Adrenal gland (tissue), 12 donors: ENCODE results near the gene NPIPB8. TPM values are rescaled to one million over a fixed set of nuclear protein-coding genes. Genes with fewer than 3 reads are reported as not detected.

Source experiments
- DNase-seq, 7 donors: peaks; one replicate each; pipeline ENCODE4 v3.0.0-alpha.2; 2019 to 2020
- H3K27ac ChIP-seq, 5 donors: fragments of 200-600 bp; sonication (generic) in 4 of 5; 1 replicate in 3 of 5; 2 replicates in 2 of 5; pipeline versions ENCODE4 v1.5.1 to v1.8.0; 2016 to 2020; ENCODE audit warnings: mild to moderate bottlenecking in 1 of 5
- H3K27me3 ChIP-seq: fragments of 200-600 bp; 2 replicates; pipeline ENCODE4 v1.8.0; 2021
- H3K36me3 ChIP-seq, 2 donors: fragments of 200-600 bp; replicated peaks in 1 of 2; 1 replicate in 1 of 2; 2 replicates in 1 of 2; pipeline versions ENCODE4 v1.5.1 to v1.8.0; 2018 to 2022
- H3K4me1 ChIP-seq, 2 donors: fragments of 200-600 bp; replicated peaks in 1 of 2; 1 replicate in 1 of 2; 2 replicates in 1 of 2; pipeline versions ENCODE4 v1.5.1 to v1.8.0; 2018 to 2021
- H3K4me3 ChIP-seq, 4 donors: fragments of 200-600 bp; sonication (generic) in 3 of 4; one replicate each; pipeline ENCODE4 v1.5.1; 2016 to 2018
- H3K9me3 ChIP-seq, 3 donors: fragments of 200-600 bp; sonication (generic) in 1 of 3; replicated peaks in 1 of 3; 1 replicate in 2 of 3; 2 replicates in 1 of 3; pipeline versions ENCODE4 v1.5.1 to v1.8.0; 2016 to 2021
- POLR2A ChIP-seq, 2 donors: fragments of 450-650 bp; IDR thresholded peaks; one replicate each; pipeline ENCODE4 v1.6.1; 2017; ENCODE audit warnings: antibody characterized with exemption in 2 of 2, mild to moderate bottlenecking in 2 of 2, moderate library complexity in 1 of 2
- WGBS, 4 donors: extraction: QIAGEN DNeasy Blood & Tissue Kit in 2 of 4; methylation state at CpG; one replicate each; pipeline versions ENCODE4 v1.1.5 to v1.1.7; 2013 to 2017; 5-methylcytosine and 5-hydroxymethylcytosine counted together
- intact Hi-C, 2 donors: fragments of 100-400 bp; cut with DNase I; formaldehyde crosslinking; loops; one replicate each; pipeline versions ENCODE4 v1.14.1 to v1.15.0; 2022 to 2023
- polyA plus RNA-seq, 3 donors: library from polyadenylated mRNA; stranded (reverse); fragments of 200-250 nt in 2 of 3; fragments of 350-450 nt in 1 of 3; fragmentation: Illumina TruSeq in 1 of 3; extraction: RNeasy Lipid Tissue Mini Kit (QIAGEN cat#74804) in 1 of 3; gene quantifications; one replicate each; pipeline ENCODE4 v1.2.3, GENCODE V29; 2013 to 2014
- total RNA-seq, 9 donors: library from RNA; depleted of rRNA in 4 of 9; stranded (reverse); fragments of >200 nt in 4 of 9; fragments of 120-200 nt in 1 of 9; fragmentation: NEBNext Ultra II Directional in 1 of 9; extraction: Animal tissue kit (Norgen Biotek cat#: 25700) in 1 of 9; gene quantifications; one replicate each; pipeline versions ENCODE4 v1.1.0 to v1.2.4, GENCODE V29; 2013 to 2023
- TF ChIP-seq, protein P1 (sequence below), 6 experiments: fragments of 450-650 bp in 4 of 6; fragments of 200-600 bp in 2 of 6; sonication (generic) in 1 of 6; IDR thresholded peaks; 1 replicate in 5 of 6; 2 replicates in 1 of 6; pipeline versions ENCODE4 v1.5.1 to v1.8.0; 2016 to 2021; ENCODE audit warnings: antibody characterized with exemption in 6 of 6, mild to moderate bottlenecking in 2 of 6, moderate library complexity in 1 of 6
- donor health status: healthy with polysubstance abuse.
- donor health status: Bipolar disorder and iron deficiency.
- donor health status: DM: yes; HTN: yes; CAD: no.
- donor health status: DM: no; HTN: no; CAD: no.
- donor health status: DM: no; HTN: no; CAD: no.
- donor health status: DM: yes; HTN: yes; CAD: no.

The NPIPB8 gene
- total and polyA plus RNA-seq, 12 donors = 1.8 TPM; not detected in 11

DNA sequence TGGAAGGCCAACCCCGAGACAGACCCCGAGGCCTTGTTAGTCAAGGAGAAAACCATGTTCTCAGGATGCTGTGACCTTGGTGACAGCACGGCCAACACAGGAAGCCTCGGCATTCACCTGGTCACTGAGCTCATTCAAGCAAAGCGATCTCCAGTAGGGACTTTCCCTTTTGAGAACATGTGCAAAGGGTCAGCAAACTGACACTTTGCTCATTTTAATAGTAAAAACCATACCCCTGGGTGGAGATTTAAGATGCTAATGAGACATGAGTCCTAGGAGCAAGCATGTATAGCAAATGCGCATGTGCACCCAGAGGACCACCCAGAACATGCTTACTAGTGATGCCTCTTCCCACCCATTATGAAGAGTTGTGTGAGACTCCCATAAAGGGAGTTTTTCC lies 35.3 kb upstream of the NPIPB8 start:
- DNase-seq = peak in 1 of 7 donors; percentile 18
- WGBS, 4 donors = 41 to 63% (median 45%) methylated on average over 3 to 6 of the region's 6 CpGs
- intact Hi-C loops = loop anchor here in 1 of 2 donors (10.0 kb wide), 1 partner anchor 108 kb away; the partner anchor contains the start of genes APOBR and CLN3

DNA sequence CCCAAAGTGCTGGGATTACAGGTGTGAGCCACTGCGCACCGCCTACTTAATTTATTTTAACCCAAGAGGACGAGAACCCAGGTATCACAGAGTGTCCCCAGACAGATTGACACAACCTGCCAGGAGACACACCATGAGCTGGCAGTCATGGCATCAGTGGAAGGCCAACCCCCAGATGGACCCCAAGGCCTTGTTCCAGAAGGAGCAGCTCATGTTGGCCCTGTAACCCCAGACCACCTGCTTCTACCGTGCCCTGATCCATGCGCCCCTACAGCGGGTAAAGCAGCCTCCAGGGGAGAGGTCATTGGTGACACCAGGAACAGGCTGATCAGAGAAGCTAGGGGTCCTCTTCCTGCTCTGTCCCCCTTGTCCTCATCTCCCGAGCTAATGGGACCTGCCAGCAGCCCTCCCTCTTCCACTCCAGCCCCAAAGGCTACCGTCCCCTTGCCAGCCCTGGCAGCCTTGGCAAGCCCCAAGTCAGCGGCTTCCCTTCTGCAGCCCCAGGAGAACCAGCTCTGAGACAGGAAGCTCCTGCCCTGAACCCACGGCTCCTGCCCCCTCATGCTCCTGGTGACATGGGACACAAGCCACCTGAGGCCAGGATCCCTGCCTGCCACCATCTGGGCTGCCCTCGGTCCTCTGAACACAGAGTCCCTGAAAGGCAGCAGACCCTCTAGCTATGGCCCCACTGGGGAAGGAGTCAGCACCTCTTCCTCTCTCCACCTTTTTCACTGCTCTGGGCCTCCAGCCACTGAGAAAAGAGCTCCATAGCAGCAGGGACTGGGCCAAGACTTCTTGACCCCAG lies 34.3 kb upstream of the NPIPB8 start:
- no peaks in the 10 kb centered on the region for H3K9me3 ChIP-seq
- DNase-seq = peak in 1 of 7 donors; percentile 17
- no peak overlapping the region for H3K4me3 ChIP-seq
- intact Hi-C loops = loop anchor here in 1 of 2 donors (10.0 kb wide), 1 partner anchor 109 kb away; the partner anchor contains the start of genes APOBR and CLN3
- H3K4me1 ChIP-seq = peaks cover 11 to 12% of the 10 kb centered on the region in 2 donors
- WGBS, 4 donors = 72 to 87% (median 81%) methylated on average over 8 to 11 of the region's 11 CpGs
- H3K27ac ChIP-seq = no peak overlapping the region
- H3K36me3 ChIP-seq = peaks cover 0 to 25% of the 10 kb centered on the region in 2 donors
- no peak for TF ChIP-seq POLR2A (IDR thresholded peaks at IDR 0.05)
- TF ChIP-seq, protein P1, sequence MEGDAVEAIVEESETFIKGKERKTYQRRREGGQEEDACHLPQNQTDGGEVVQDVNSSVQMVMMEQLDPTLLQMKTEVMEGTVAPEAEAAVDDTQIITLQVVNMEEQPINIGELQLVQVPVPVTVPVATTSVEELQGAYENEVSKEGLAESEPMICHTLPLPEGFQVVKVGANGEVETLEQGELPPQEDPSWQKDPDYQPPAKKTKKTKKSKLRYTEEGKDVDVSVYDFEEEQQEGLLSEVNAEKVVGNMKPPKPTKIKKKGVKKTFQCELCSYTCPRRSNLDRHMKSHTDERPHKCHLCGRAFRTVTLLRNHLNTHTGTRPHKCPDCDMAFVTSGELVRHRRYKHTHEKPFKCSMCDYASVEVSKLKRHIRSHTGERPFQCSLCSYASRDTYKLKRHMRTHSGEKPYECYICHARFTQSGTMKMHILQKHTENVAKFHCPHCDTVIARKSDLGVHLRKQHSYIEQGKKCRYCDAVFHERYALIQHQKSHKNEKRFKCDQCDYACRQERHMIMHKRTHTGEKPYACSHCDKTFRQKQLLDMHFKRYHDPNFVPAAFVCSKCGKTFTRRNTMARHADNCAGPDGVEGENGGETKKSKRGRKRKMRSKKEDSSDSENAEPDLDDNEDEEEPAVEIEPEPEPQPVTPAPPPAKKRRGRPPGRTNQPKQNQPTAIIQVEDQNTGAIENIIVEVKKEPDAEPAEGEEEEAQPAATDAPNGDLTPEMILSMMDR (IDR thresholded peaks at IDR 0.05) = no peak
- H3K27me3 ChIP-seq = no peaks in the 10 kb centered on the region

More for the DNA sequence above, 35.3 kb upstream of the NPIPB8 start:
- Histone ChIP-seq H3K9me3 (no peaks in the 10 kb centered on the region), H3K27me3 (no peaks in the 10 kb centered on the region), H3K27ac (no peak overlapping the region), H3K36me3 (peaks cover 0 to 25% of the 10 kb centered on the region in 2 donors), H3K4me1 (peaks cover under 1 to 4% of the 10 kb centered on the region in 2 donors), H3K4me3 (no peak overlapping the region)
- TF ChIP-seq POLR2A (IDR thresholded peaks at IDR 0.05) = no peak
- TF ChIP-seq, protein P1 (IDR thresholded peaks at IDR 0.05) = no peak

DNA sequence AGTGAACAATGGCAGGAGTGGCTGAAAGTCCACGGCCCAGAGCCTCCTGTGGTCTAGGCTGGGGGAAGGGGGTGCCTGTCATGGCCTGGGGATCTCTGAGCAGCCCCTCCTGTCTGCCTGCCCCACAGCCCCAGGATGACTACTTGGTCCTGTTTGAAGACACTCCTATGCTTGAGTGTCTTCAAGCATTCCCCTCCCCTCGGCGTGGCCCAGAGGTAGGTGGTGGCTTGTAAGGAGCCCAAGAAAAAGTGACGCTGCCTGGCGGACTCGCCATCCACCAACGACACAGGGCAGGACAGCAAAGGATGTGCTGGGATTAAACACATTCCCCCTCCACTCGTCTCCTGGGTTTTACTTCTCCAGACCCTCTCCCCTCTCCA lies 33.7 kb upstream of the NPIPB8 start:
- DNase-seq = peak in 1 of 7 donors; percentile 16

More for the DNA sequence above, 33.7 kb upstream of the NPIPB8 start:
- Histone ChIP-seq H3K4me3 (no peak overlapping the region), H3K36me3 (peaks cover 0 to 25% of the 10 kb centered on the region in 2 donors), H3K9me3 (no peaks in the 10 kb centered on the region), H3K4me1 (peaks cover 14 to 18% of the 10 kb centered on the region in 2 donors), H3K27ac (no peak overlapping the region), H3K27me3 (no peaks in the 10 kb centered on the region)
- intact Hi-C loops = loop anchor here in 1 of 2 donors (10.0 kb wide), 1 partner anchor 109 kb away; the partner anchor contains the start of genes APOBR and CLN3
- TF ChIP-seq, protein P1 (IDR thresholded peaks at IDR 0.05) = no peak
- no peak for TF ChIP-seq POLR2A (IDR thresholded peaks at IDR 0.05)
- WGBS, 4 donors = 76 to 81% (median 78%) methylated on average over 7 to 8 of the region's 8 CpGs
